Measurements from ENCODE around the gene KIF1A.

KIF1A gene

GRCh38 chr2:240713928-240714746 is 105.9 kb downstream of the KIF1A start:
- no peak for TF ChIP-seq TAF1 (IDR thresholded peaks at IDR 0.05; ENCODE audit: borderline replicate concordance, insufficient read depth, low read length)
- TF ChIP-seq FOXP2 (optimal IDR thresholded peaks at IDR 0.05; ENCODE audit: borderline replicate concordance, extremely low read depth, extremely low read length, insufficient read depth) = no peak
- no peak for TF ChIP-seq POLR2AphosphoS5 (IDR thresholded peaks at IDR 0.05; ENCODE audit: low read depth, low read length)
- TF ChIP-seq, protein P1, sequence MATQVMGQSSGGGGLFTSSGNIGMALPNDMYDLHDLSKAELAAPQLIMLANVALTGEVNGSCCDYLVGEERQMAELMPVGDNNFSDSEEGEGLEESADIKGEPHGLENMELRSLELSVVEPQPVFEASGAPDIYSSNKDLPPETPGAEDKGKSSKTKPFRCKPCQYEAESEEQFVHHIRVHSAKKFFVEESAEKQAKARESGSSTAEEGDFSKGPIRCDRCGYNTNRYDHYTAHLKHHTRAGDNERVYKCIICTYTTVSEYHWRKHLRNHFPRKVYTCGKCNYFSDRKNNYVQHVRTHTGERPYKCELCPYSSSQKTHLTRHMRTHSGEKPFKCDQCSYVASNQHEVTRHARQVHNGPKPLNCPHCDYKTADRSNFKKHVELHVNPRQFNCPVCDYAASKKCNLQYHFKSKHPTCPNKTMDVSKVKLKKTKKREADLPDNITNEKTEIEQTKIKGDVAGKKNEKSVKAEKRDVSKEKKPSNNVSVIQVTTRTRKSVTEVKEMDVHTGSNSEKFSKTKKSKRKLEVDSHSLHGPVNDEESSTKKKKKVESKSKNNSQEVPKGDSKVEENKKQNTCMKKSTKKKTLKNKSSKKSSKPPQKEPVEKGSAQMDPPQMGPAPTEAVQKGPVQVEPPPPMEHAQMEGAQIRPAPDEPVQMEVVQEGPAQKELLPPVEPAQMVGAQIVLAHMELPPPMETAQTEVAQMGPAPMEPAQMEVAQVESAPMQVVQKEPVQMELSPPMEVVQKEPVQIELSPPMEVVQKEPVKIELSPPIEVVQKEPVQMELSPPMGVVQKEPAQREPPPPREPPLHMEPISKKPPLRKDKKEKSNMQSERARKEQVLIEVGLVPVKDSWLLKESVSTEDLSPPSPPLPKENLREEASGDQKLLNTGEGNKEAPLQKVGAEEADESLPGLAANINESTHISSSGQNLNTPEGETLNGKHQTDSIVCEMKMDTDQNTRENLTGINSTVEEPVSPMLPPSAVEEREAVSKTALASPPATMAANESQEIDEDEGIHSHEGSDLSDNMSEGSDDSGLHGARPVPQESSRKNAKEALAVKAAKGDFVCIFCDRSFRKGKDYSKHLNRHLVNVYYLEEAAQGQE (IDR thresholded peaks at IDR 0.05; ENCODE audit: insufficient read depth in 1 of 2, low read depth in 2 of 2, low read length in 2 of 2) = no peak
- no peak for TF ChIP-seq SIN3A (IDR thresholded peaks at IDR 0.05; ENCODE audit: borderline replicate concordance, insufficient read depth, low read length)

DNA sequence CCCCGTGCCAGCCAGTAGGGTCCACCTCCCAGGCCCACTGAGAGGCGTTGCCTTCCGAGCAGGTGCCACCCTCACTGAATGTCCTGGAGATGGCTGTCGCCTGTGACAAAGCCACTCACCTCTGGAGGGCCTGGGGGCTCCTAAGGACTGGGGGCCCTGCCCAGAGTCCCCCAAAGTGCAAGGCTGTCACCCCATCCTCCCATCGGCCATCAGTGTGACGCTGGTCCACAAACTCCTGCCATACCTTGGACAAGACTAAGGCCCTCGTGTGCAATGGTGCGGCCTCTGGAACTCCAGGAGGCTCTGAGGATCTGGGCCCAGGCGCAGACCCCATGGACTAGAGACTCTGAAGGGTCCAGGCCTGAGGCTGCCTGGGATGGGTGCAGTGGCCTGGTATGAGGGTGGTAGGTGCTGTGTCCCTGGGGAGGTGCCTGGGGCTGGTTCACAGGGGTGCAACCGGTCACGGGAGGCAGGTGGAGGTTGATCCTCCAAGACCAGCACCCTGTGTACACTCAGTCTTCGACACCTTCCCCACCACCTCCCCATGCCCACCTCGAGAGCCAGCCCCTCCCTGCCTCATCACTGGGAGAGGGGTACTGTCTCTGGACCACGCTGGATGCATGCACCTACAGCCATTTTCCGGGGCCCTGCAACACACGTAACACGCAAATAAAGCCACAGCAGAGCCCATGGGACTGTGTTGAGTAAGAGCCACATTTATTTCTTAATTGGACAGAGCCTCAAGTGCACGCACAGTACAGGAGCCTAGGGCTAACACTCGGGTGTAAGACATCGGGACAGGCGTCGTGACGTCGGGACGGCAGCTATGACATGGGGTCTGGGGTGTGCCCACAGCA is 106.7 kb downstream of the KIF1A start:
- no peak for TF ChIP-seq FOXP2 (optimal IDR thresholded peaks at IDR 0.05; ENCODE audit: borderline replicate concordance, extremely low read depth, extremely low read length, insufficient read depth)
- TF ChIP-seq, protein P1 (IDR thresholded peaks at IDR 0.05; ENCODE audit: insufficient read depth in 1 of 2, low read depth in 2 of 2, low read length in 2 of 2) = no peak
- no peak for TF ChIP-seq POLR2AphosphoS5 (IDR thresholded peaks at IDR 0.05; ENCODE audit: low read depth, low read length)
- no peak for TF ChIP-seq SIN3A (IDR thresholded peaks at IDR 0.05; ENCODE audit: borderline replicate concordance, insufficient read depth, low read length)
- no peak for TF ChIP-seq TAF1 (IDR thresholded peaks at IDR 0.05; ENCODE audit: borderline replicate concordance, insufficient read depth, low read length)

GRCh38 chr2:240712121-240712520 is 107.9 kb downstream of the KIF1A start:
- TF ChIP-seq FOXP2 (optimal IDR thresholded peaks at IDR 0.05; ENCODE audit: borderline replicate concordance, extremely low read depth, extremely low read length, insufficient read depth) (no peak), POLR2AphosphoS5 (IDR thresholded peaks at IDR 0.05; ENCODE audit: low read depth, low read length) (no peak), SIN3A (IDR thresholded peaks at IDR 0.05; ENCODE audit: borderline replicate concordance, insufficient read depth, low read length) (no peak), TAF1 (IDR thresholded peaks at IDR 0.05; ENCODE audit: borderline replicate concordance, insufficient read depth, low read length) (no peak)
- TF ChIP-seq, protein P1 (IDR thresholded peaks at IDR 0.05; ENCODE audit: insufficient read depth in 1 of 2, low read depth in 2 of 2, low read length in 2 of 2) = no peak

- no peak for TF ChIP-seq POLR2AphosphoS5 (IDR thresholded peaks at IDR 0.05; ENCODE audit: low read depth, low read length)
- TF ChIP-seq TAF1 (IDR thresholded peaks at IDR 0.05; ENCODE audit: borderline replicate concordance, insufficient read depth, low read length) = no peak
- TF ChIP-seq, protein P1 (IDR thresholded peaks at IDR 0.05; ENCODE audit: insufficient read depth in 1 of 2, low read depth in 2 of 2, low read length in 2 of 2) = no peak
- no peak for TF ChIP-seq FOXP2 (optimal IDR thresholded peaks at IDR 0.05; ENCODE audit: borderline replicate concordance, extremely low read depth, extremely low read length, insufficient read depth)
- no peak for TF ChIP-seq SIN3A (IDR thresholded peaks at IDR 0.05; ENCODE audit: borderline replicate concordance, insufficient read depth, low read length)
Observed at GRCh38 chr2:240711701-240712100, 108.3 kb downstream of the KIF1A start.
